Rectal smooth muscle tissue (tissue), 1 donor: ENCODE measurements around the gene TAMALIN.

ENCODE experiments used
- H3K27ac ChIP-seq: one replicate; pipeline ENCODE4 v1.7.0; 2013; ENCODE audit warnings: low read depth, low read length, inconsistent platforms
- H3K27me3 ChIP-seq: one replicate; pipeline ENCODE4 v1.7.0; 2013; ENCODE audit warnings: low read length; ENCODE audit not compliant: control insufficient read depth, insufficient read depth
- H3K36me3 ChIP-seq: one replicate; pipeline ENCODE4 v1.7.0; 2013; ENCODE audit warnings: low read length; ENCODE audit not compliant: control insufficient read depth, insufficient read depth
- H3K4me1 ChIP-seq: one replicate; pipeline ENCODE4 v1.7.0; 2013; ENCODE audit warnings: low read length; ENCODE audit not compliant: control insufficient read depth, insufficient read depth
- H3K4me3 ChIP-seq: one replicate; pipeline ENCODE4 v1.7.0; 2013; ENCODE audit warnings: low read length
- H3K9ac ChIP-seq: one replicate; pipeline ENCODE4 v1.7.0; 2013; ENCODE audit warnings: low read length

Gene TAMALIN

GRCh38 chr12:52022841-52023181 is 16.1 kb downstream of the TAMALIN start:
- H3K36me3 ChIP-seq: no peaks in the 10 kb centered on the region
- peak overlapping the region; percentile 61 for H3K4me3 ChIP-seq
- H3K4me1 ChIP-seq: peaks cover 15% of the 10 kb centered on the region

DNA sequence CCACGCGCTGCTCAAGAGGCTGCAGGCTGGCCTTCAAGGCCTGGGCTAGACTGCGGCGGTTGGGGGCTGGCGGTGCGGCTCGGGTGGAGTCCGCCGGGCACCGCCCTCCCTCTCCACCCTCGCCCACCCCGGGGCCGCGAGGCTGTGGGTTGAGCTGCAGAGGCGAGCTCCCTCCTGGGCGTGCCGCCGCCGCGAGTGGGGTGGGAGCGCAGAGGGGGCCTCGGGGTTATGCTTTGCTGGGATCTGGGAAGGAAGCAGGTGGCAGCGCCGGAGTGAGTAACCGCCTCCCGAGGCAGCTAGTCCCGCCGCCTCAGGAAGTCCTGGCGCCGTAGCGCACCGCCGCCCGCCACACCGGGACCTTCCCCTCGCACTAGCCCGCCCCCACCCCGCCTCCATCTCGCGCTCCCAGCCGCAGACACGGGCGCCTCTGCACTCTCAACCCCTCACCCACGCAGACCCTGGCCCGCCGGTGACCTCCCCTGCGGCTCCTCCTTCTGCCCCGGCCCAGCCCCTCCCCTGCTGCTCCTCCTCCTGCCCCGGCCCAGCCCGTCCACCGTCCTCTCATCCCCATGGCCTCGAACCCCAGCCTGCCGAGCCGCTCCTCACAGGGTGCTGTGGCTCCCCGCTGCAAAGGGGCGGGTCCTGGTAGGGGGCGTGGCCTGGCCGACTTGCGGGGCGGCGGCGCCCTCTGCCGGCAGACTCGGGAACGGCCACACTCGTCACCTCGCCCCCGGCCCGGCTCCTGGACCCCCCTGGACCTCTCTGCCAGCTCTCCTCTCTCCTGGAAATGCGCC is 16.6 kb downstream of the TAMALIN start:
- H3K27me3 ChIP-seq: no peaks in the 10 kb centered on the region
- peak overlapping the region; percentile 61 for H3K4me3 ChIP-seq
- no peak overlapping the region for H3K9ac ChIP-seq
- no peaks in the 10 kb centered on the region for H3K36me3 ChIP-seq
- peaks cover 15% of the 10 kb centered on the region for H3K4me1 ChIP-seq
- no peak overlapping the region for H3K27ac ChIP-seq

More at GRCh38 chr12:52022841-52023181, 16.1 kb downstream of the TAMALIN start:
- H3K27me3 ChIP-seq: no peaks in the 10 kb centered on the region
- no peak overlapping the region for H3K27ac ChIP-seq
- H3K9ac ChIP-seq: no peak overlapping the region

DNA sequence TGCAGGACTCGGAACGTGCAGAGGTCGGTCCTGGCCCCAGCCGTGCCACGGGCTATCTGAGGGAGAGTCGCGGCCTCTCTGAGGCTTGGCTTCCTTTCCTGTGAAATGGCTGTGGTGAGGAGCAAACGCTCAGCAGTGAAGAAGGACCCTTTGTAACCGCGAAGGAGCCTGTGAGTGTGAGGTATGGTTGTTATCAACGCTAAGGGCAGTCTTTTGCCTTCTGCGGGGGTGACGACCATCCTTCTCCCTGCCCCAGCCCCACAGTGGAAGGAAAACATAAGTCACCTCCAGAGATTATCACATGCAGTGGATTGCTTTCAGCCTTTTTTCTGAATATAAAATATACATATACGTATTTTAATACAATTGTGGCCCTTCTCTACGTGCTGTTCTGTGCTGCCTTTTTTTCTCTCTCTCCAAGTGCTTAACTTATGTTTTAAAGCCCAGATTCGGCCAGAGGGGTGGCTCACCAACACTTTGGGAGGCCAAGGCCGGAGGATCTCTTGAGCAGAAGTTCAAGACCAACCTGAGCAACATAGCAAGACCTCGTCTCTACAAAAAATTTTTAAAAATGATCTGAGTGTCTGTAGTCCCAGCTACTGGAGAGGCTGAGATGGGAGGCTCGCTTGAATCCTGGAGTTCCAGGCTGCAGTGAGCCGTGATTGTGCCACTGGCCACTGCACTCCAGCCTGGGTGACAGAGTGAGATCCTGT is 17.4 kb downstream of the TAMALIN start:
- Histone ChIP-seq H3K27me3 (no peaks in the 10 kb centered on the region), H3K36me3 (no peaks in the 10 kb centered on the region), H3K27ac (no peak overlapping the region), H3K4me3 (peak overlapping the region; percentile 61), H3K4me1 (peaks cover 15% of the 10 kb centered on the region), H3K9ac (no peak overlapping the region)

GRCh38 chr12:52024845-52025230 is 18.1 kb downstream of the TAMALIN start:
- peak overlapping the region; percentile 64 for H3K4me3 ChIP-seq
- no peaks in the 10 kb centered on the region for H3K36me3 ChIP-seq
- peak overlapping the region; percentile 82 for H3K27ac ChIP-seq
- H3K4me1 ChIP-seq: peaks cover 15% of the 10 kb centered on the region
- no peaks in the 10 kb centered on the region for H3K27me3 ChIP-seq
- H3K9ac ChIP-seq: no peak overlapping the region

- Histone ChIP-seq H3K27me3 (no peaks in the 10 kb centered on the region), H3K4me3 (peak overlapping the region; percentile 29), H3K9ac (no peak overlapping the region), H3K36me3 (no peaks in the 10 kb centered on the region), H3K27ac (peak overlapping the region; percentile 82), H3K4me1 (peaks cover 15% of the 10 kb centered on the region)
Observed at GRCh38 chr12:52026263-52026662, 19.5 kb downstream of the TAMALIN start.

DNA sequence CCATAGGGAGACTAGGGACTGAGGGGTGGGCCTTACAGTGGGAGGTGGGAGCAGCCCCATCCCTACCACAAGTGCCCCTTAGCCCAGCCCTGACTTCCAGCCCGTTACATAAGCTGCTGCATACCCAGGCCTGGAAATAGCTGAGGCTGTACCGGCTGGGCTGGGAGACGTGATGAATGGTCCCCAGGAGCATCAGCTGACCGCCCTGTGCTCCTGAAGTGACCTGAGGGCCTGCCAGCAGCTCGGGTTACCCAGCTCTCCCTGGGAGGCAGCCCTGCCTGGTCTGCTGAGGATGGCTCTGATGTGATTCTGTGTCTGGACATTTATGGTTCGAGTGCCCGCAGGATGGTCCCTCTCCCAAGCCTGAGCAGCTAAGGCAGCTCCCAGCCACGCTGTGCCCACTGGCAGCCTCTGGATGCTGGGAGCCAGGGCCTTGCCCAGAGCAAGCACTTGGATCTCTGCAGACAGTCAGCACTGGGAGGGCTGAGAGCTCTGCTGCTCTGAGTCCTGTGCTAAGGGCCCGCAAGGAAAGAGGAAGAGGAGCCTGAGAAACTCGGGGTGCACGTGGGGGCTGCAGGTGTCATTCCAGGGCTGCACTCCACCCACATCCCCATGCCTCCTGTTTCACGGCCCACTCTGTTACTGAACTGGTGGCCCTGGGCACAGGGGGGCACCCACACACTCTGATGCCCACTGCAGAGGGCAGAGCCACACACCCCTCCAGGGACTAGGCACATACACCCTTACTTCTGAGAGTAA is 20.5 kb downstream of the TAMALIN start:
- no peak overlapping the region for H3K9ac ChIP-seq
- no peak overlapping the region for H3K4me3 ChIP-seq
- no peaks in the 10 kb centered on the region for H3K27me3 ChIP-seq
- H3K27ac ChIP-seq: peak overlapping the region; percentile 82
- no peaks in the 10 kb centered on the region for H3K36me3 ChIP-seq
- H3K4me1 ChIP-seq: peaks cover 19% of the 10 kb centered on the region

- Histone ChIP-seq H3K27ac (no peak overlapping the region), H3K4me1 (peaks cover 23% of the 10 kb centered on the region), H3K9ac (no peak overlapping the region)
Observed at GRCh38 chr12:52029685-52030084, 22.9 kb downstream of the TAMALIN start.

DNA sequence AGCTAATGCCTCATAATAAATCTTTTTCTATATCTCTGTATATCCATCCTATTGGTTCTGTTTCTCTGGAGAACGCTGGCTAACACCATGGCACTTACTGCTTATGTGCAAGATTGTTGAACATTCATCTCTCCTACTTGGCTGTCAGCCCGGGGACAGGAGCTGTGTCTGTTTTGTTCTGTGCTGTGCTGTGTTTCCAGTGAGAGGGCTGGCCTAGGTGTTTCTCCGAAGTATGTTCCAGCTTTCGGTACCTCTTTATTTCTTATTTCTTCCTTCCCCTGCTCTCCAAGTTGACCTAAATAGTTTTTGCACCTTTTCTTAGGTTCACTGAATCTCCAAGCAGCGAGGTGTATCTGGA is 25.7 kb downstream of the TAMALIN start:
- no peaks in the 10 kb centered on the region for H3K27me3 ChIP-seq
- H3K4me3 ChIP-seq: peak overlapping the region; percentile 61
- H3K9ac ChIP-seq: no peak overlapping the region
- H3K27ac ChIP-seq: peak overlapping the region; percentile 98
- no peaks in the 10 kb centered on the region for H3K36me3 ChIP-seq
- peaks cover 15% of the 10 kb centered on the region for H3K4me1 ChIP-seq

More at GRCh38 chr12:52029685-52030084, 22.9 kb downstream of the TAMALIN start:
- Histone ChIP-seq H3K36me3 (no peaks in the 10 kb centered on the region), H3K27me3 (no peaks in the 10 kb centered on the region), H3K4me3 (no peak overlapping the region)

GRCh38 chr12:52032804-52033445 is 26.2 kb downstream of the TAMALIN start:
- Histone ChIP-seq H3K9ac (peak overlapping the region; percentile 57), H3K27me3 (no peaks in the 10 kb centered on the region), H3K27ac (peak overlapping the region; percentile 98), H3K4me1 (peaks cover 15% of the 10 kb centered on the region), H3K4me3 (peak overlapping the region; percentile 61), H3K36me3 (no peaks in the 10 kb centered on the region)

DNA sequence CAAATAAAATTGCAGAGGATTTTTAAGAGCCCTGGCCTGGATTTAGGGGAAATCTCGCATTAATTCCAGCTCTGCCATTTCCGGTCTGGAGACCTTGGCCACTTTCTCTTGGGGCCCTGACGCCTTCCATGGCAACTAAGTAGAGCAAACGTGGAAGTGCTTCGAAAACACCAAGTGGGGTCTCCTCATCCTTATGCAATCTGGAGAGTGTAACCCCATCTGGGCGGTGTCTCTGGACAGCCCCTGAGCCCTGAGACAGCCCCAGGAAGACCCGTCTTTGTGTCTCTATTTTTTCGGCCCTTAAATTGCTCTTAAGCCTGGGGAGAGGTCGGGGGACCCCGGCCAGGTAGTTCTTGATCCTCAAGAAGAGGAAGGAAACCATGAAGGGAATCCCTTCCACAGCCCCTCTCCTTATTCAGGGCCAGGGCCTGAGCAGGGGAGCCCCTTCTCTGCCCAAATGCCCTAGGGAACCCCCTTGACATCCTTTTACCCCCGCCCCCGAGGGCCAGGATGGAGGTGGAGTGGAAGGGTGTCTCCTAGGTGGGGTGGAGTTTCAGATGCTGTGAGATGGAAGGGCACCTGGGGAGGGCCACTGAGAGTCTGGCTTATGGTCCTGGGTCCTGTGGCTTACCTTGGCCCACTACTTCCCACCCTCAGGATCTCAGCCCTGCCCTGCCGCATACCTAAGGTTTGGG is 26.8 kb downstream of the TAMALIN start:
- Histone ChIP-seq H3K27ac (peak overlapping the region; percentile 88), H3K4me3 (peak overlapping the region; percentile 25), H3K4me1 (peaks cover 19% of the 10 kb centered on the region), H3K9ac (peak overlapping the region; percentile 57), H3K27me3 (no peaks in the 10 kb centered on the region), H3K36me3 (no peaks in the 10 kb centered on the region)

GRCh38 chr12:52035190-52035589 is 28.4 kb downstream of the TAMALIN start:
- Histone ChIP-seq H3K36me3 (no peaks in the 10 kb centered on the region), H3K9ac (no peak overlapping the region), H3K27me3 (no peaks in the 10 kb centered on the region), H3K4me1 (peaks cover 20% of the 10 kb centered on the region), H3K4me3 (no peak overlapping the region), H3K27ac (no peak overlapping the region)
